Globus pallidus (tissue), 1 donor: Measurements from ENCODE around the gene OR6B3.
A peak's percentile ranks its signal among the peaks of the same experiment; 100 is the strongest.
"Not testable (repeated sequence)": the region's sequence is repeated elsewhere in the genome, so short reads cannot be mapped to it uniquely, and the experiment has no call there.

Experiments
- DNase-seq: peaks from one replicate; pipeline ENCODE4 v3.0.0-alpha.2; 2015; ENCODE audit warnings: low spot score

The OR6B3 gene

DNA sequence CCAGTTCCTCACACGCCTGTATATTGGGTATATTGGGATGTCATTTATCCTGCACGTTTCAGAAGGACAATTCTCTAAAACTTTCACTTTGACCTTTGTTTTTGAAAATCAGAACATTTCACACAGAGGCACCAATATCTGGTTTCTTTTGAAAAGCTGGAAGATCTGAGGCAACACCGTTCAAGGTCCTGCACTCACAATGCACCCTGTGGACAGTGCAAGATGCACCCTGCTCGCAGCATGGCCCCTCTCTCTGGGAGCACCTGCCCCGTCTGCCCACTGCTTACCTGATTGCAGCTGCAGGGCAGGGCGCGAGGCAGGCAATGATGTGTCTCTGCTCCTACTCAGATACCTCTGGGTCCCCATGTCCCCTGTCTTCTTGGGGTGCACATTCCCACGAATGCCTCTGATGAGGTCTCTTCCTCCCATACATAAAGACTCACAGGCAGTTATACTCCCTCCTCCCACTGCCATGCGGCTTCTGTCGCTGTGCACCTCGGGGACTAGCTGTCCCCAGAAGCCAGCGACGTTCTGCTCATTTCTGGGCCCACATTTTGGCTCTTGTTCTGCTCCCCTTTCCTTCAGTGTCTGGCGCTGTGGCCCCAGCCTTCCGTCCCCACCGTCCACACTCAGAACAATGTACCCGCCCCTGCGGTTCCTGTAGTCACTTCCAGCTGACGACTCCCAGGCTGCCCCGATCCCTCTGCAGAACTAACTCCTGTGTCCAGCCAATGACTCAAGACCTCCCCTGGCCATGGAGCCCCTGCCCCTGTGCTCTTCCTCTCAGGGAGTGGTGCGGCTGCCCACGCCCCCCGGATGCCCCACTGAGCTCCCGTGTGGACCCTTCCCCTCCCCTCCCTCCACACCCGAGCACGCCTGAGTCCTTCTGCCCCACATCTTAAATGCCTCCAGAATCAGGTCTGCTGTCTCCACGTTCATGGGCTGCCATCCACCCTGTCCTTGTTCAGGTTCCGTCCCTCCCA, at the start of gene OR6B3:
TSS of gene OR6B3 (minus strand) at position 349 of the 983 bp plus-strand sequence.
- DNase-seq = no peak

DNA sequence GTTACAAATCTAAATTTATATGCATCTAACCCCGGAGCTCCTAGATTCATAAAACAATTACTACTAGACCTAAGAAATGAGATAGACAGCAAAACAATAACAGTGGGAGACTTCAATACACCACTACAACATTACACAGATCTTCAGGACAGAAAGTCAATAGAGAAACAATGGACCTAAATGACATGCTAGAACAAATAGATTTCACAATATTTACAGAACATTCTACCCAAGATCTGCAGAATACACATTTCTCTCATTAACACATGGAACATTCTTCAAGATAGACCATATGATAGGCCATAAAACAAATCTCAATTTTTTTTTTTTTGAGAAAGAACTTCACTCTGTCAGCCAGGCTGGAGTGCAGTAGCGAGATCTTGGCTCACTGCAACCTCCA, 45.0 kb upstream of the OR6B3 start:
- DNase-seq = no peak

DNA sequence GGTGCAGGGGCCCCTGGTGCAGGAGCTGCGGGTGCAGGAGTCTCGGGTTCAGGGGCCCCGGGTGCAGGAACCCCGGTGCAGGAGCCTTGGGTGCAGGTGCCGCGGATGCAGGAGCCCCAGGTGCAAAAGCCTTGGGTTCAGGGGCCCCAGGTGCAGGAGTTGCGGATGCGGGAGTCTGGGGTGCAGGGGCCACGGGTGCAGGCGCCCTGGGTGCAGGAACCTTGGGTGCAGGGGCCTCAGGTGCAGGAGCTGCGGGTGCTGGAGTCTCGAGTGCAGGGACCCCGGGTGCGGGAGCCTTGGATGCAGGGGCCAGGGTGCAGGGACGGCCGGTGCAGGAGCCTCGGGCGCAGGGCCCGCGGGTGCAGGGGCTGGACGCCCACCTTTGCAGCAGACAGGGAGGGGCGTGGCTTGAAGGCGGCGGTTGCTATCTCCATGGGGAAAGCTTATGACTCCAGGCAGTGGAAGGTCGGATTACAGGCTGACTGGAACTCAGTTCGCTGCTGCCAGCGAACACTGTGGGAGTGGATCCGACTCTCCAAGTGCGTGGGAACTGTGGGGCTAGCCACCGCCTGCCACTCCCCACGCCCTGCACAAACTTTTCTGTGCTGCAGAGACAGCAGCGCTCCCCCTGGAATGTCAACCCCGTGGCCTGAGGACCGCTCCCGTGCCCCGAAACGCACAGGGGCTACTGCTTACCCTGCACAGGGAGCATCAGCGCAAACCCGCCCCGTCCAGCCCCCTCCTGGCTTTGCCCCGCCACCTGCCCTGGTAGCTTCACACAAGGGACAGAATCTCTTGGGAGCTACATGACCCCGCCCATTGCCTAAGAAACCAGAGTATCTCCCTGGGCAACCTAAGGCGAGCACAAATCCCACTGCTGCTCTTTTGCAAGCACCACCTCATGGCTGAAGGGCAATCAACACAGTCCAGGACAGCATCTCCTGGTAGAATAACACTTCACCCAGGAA, 42.5 kb upstream of the OR6B3 start:
- DNase-seq = no peak

DNA sequence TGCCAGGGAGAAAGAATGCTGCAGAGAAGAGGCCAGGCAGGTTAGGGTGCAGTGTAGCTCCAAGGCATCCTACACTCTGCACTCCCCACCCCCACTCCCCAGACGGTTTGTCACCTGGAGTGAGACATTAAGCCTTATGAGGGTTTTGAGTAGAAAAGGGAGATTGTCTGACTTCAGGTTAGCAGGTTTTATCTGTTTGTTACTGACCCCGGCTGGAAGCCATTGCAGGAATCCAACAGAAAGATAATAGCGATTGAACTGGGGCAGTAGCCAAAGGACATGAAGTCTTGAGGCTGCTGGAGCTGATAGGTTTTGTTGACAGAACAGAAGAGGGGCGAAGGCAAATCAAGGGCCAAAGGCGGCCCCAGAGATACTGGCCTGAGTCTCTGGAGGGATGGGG, 36.0 kb upstream of the OR6B3 start:
- DNase-seq = no peak

DNA sequence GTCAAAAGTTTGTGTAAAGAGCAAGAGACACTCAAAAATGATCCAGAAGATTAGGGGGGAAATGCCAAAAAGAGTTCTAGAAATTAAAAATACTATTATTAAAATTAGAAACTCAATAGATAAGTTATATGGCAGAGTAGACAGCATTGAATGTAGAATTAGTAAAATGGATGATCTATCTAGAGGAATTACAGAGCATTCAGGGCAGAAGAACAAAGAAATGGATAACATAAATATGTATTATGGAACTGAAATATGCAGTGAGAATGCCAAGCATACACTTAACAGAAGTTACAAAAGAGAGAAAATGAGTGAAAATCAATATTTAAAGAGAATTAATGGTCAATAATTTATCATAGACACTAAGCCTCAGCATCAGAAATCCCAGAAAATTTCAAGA, 33.2 kb upstream of the OR6B3 start:
- DNase-seq = no peak

DNA sequence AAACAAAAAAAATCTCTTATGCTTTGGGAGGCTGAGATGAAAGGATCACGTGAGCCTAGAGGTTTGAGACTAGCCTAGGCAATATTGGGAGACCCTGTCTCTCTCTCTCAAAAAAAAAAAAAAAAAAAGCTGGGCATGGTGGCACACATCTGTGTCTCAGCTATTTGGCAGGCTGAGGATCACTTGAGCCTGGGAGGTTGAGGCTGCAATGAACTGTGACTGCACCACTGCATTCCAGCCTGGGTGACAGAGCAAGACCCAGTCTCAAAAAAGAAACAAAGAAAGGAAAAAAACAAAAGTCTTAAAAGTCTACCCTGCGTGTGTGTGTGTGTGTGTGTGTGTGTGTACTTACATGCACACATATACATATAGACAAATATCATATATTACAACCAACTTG, 25.3 kb upstream of the OR6B3 start:
- DNase-seq = no peak

DNA sequence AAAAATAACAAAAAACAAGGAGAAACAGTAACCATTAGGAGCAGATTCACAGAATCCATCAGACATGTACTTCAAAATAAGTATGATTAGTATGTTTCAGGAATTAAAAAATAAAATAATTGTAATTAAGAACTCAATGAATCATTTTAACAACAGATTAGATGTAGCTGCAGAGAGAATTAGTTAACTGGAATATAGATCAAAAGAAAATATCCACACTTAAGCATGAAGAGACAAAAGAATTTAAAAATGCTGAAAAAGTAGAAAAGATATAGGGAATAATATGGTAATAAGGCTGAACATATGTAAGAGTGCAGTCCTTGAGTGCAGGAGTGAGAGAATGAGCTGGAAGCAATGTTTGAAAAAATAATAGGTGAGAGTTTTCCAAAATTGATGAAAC, 24.1 kb upstream of the OR6B3 start:
- DNase-seq = no peak

DNA sequence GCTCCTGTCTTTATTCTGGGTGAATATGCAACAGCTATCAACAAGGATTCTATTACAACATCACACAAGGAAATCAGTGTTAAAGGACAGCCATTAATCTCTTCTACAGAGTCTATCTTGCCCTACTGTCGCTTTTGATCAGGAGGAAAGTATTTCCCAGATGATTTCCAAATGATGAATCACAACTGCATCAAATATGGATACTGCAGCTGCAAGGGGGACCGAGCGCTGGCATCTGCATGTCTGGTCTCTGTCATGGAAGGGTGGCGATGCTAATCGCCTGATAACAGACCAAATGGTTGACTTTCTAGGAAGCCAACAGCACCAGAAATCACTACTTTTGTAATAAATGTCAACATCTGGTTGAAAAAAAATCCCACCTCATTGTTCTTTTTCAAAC, 21.2 kb upstream of the OR6B3 start:
- no peak for DNase-seq

DNA sequence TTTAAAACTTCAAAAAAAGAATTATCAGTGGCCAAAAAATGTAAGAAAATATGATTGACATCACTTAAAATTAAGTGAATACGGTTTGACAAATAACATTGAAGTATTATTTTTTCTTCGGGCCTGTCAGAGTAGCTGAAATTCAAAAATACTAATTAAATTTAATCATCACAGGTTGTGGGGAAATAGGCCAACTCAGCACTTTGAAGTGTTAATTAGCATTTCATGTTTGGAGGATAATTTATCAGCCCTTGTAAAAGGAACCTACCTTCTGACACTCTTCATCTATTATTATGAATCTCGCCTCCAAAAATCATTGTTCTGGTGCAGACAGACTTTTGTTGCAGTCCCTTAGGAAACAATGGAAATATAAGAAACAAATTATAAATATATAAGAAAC, 17.6 kb upstream of the OR6B3 start:
- DNase-seq = no peak

DNA sequence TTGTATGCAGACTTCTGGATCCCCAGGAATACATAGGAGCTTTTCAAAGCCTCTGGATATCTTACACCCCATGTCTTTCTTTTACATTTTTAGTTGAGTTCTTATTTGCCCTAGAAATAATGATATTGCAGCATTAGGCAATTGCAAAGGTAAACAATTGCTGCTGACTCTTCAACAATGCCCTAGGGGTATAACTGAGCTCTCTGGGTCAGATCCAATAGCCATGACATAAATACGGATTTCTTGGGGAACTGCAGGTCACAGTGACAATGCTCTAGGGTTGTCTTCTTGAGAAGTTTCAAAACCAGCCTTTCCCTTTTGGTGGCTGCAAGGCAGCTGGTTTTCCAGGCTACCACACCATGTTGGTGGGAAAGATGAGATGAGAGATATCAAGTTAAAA, 16.5 kb upstream of the OR6B3 start:
- no peak for DNase-seq

DNA sequence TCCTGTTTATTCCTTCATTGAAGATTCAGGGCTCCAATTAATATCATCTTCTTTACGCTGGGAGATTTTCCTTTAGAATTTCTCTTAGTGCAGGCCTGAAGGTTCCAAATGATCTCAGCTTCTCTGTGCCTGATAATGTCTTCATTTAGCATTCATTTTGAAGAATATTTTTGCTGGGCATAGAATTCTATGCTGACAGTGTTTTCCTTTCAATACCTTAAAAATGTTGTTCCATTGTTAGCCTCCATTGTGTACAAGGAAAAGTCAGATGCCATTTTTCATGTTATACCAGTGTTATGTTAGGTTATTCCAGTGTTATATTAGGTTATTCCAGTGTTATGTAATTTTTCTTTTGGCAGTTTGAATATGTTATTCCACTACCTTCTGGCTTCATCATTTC, 14.9 kb upstream of the OR6B3 start:
- no peak for DNase-seq

DNA sequence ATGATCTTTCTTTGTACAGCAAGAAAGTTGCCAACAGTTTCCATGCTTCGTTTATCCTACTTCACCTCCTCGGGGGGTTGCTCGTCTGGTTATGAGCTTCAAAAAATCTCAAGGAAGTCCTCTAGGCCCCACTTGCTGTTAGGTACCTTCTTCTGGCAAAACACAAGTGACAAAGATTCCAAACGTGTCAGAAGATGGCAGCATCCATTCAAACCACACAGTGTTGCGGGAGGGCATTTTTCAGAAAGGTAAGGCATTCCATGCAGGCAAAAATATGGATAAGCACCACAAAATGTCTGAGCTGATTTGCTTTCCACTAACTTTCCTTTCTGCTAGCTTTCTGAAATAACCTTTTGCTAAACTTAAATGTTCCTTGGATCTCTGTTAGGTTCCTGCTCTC, 13.2 kb upstream of the OR6B3 start:
- no peak for DNase-seq

DNA sequence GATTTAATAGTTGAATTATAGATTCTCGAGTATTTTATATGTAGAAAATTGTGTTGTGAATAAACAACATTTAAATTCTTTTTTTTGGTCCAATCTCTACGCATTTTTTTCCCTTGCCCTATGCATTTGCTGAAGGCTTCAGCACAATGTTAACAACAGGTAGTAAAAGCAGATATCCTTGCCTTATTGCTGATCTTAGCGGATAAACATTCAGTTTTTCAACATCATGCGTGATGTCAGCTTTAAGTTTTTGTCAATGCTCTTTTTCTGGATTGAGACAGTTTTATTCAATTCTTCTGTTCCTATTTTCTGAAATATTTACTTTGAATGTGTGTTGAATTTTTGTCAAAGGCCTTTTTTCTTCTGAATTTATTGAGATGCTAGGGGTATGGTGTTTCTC, 11.6 kb upstream of the OR6B3 start:
- DNase-seq = no peak

DNA sequence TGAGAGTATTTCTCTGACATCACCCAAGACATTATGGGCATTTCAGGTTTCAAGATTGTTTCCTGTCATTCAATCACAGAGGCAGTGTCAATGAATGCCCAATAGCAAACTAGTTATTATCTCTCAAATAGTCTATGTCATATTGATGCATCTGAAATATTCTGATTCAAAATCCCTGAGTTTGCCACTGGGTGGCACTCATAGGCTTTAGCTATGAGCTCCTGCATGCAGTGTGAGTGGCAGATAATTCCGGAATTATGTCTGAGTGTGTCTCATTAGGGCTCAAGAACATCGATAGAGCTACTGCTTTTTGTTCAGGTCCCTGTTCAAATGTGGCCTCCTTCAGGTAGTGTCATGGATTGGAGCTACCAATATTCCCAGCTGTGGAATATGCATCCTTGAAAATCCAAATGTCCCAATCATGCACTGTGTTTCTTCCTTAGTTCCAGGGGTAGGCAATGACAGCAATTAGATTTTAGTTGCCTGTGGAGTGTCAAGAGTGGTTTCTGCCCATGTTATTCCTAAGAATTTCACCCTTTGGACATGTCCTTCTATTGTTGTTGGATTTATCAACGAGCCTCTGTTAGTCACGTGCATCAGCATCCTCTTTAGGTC, 7.8 kb upstream of the OR6B3 start:
- DNase-seq = peak; percentile 75

DNA sequence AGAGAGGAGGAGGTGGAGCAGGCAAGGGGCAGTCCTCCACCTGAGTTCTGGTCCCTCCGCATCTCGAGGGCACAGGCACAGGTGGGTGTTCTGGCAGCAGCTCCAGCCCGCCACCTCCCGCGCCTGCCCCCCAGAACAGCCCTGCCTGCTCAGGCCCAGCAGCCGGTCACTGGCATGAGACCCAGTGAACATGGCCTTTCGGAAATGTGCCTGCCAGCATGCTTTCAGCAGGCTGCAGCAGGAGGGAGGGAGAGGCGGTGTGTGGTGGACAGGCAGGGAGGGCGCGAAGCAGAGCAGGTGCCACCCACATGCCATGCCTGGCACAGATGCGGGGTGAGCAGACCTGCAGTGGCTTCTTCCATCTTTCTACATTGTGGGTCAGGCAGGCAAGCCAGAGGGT, 3.4 kb upstream of the OR6B3 start:
- DNase-seq = no peak

DNA sequence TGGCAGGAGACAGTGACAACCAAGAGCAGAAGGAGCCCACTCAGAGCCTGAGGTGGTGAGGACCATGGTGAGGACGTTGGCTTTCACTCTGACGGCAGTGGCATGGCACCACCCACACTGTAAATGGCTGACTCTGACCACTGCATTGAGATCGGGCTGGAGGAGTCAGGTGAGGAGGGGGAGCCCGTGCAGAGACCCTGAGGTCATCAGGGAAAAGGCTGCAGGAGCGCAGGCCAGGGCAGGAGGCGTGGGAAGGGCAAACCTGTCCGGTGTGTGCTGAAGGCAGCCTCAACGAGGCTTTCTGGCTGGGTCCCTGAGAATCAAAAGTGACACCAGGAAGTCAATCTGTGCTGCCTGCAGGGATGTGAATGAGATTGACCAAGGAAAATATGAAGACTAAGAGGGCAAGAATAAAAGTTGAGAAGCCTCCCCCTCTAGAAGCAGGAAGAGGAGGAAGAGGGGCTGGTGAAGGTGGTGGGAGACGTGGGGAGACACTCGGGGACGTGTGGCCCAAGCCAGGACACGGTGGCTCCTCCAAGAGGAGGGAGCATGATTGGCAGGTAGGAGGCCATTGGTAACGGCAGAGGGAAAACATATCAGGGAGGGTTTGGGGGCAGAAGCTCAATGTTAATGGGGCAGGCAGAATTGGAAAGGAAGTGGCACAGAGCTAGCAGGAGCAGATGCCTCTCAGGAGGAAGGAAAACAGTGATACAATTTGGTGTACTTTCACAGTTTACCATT, 2.0 kb upstream of the OR6B3 start:
- DNase-seq = no peak

DNA sequence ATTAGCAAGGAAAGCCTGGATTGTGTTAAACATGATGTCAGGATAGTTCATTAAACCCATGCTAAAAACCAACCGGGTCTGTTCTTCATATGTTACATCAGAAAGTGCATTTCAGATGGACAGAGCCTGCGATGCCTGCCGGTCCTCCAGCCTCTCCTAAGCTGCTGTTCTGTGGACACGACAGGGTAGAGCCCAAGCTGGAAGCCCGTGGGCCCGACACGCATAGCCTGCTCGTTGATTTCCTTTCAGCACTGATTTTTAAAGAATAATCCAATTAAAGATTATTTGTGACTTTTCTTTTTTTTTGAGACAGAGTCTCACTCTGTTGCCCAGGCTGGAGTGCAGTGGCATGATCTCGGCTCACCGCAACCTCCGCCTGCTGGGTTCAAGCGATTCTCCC, 797 bp downstream of the OR6B3 start:
- DNase-seq = no peak

DNA sequence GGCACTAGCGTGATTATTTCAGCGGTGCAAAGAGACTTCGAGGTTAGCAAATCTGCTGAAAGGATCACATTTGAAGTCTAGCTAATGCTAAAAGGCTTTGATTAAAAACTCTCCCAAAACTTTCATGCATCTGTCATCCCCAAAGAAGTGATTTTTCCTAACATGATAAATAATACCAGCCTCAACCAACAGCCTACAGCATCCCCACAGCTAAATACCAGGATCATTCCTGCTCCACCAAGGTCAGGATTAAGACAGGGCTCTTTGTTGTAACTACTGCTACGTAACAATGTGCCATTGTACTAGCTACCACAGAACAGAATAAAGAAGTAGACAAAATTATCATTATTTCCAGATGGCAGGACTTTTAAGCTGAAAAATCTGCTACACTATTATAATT, 1.6 kb downstream of the OR6B3 start:
- DNase-seq = peak; percentile 92

DNA sequence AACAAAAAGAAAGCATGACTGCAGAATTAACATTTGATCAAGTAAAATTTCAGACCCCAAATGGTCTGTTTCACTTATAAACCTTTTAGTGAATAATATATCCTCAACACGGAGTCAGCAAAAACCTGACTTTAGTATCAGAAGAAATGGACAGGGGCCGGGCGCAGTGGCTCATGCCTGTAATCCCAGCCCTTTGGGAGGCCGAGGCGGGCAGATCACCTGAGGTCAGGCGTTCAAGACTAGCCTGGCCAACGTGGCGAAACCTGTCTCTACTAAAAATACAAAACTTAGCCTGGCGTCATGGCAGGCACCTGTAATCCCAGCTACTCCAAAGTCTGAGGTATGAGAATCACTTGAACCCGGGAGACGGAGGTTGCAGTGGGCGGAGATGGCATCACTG, 3.0 kb downstream of the OR6B3 start:
- no peak for DNase-seq

DNA sequence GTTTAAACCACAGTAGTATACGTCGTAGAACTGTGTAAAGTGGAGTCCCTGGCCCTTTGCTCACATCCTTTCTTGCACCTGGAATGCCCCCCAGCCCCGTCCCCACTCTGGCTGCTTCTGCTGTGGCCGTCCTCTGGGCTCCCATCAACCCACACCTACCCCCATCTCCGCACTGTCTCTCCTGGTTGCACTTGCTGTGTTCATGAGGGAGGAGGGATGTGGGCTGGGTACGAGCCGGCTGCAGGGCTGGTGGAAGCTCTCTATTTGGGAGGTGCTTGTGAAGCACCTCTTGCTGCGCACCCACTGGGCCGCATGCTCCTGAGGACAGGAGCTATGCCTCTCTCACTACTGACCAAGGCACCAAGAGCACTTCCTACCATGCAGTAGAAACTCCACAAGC, 5.1 kb downstream of the OR6B3 start:
- no peak for DNase-seq

DNA sequence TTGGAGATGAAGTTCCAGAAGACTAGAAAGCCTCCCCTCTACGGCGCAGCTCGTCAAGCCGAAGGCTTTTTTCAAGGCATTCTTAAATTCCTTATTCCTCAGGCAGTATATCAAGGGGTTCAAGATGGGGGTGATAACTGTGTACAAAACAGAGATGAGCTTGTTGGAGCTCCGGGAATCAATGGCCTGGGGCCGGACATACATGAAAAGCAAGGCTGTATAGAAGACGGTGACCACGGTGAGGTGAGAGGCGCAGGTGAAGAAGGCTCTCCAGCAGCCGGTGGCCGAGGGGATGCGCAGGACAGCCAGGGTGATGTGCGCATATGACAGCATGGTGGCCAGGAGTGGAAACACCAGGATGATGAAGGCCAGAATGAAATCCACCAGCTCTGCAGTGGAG, 8.2 kb downstream of the OR6B3 start:
- DNase-seq = no peak

DNA sequence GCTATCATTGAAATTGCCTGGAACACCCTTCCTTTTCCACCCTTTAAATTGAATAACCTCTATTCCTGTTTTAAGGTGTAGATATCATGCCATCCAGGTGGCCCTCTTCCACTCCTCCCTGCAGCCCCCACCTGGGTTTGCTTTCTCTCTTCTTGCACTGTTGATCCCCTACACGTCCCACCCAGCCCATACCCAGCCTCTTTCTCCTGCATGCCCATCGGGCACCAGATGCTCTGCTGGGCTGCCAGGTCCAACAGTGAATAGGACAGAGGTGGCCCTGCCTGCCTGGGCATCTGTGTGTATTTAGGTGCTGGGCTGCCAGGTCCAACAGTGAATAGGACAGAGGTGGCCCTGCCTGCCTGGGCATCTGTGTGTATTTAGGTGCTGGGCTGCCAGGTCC, 9.2 kb downstream of the OR6B3 start:
- DNase-seq = not testable (repeated sequence)
